Measurements from ENCODE around the gene CIROP. TPM values are rescaled to one million over a fixed set of nuclear protein-coding genes. Genes with fewer than 3 reads are reported as not detected.

CIROP gene
- total RNA-seq, 6 donors from 2014 or later: not detected

DNA sequence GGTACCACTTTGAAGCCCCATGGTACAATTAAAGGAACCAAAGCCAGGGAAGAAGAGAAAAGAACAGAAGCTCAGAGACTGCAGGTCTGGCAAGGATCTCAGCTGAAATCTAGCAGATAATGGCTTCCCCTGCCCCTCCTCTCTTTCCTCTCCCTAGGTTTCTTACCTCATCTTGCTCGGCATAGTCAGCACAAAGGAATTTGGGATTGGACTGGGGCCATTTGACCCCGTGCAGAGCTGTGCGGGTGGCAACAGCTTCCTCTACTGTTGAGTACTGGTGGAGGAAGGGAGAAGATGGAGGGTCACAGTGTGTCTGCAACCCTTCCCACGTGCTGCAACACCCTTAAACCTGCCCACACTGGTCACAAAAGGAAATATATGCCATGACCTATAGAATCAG is 42.8 kb downstream of the CIROP start:
- DNase-seq (peak in 1 of 2 donors; percentile 72), ATAC-seq (ENCODE audit: low FRiP score in 2 of 2) (peak; percentile 38 to 64)
- Histone ChIP-seq H3K27ac (peak overlapping the region in 3 of 4 donors; percentile 48 to 53 (median 49)), H3K27me3 (no peaks in the 10 kb centered on the region), H3K36me3 (peaks cover 44 to 88% (median 81%) of the 10 kb centered on the region in 4 donors), H3K4me1 (peaks cover 13 to 17% (median 15%) of the 10 kb centered on the region in 4 donors), H3K4me3 (no peak overlapping the region), H3K9me3 (no peaks in the 10 kb centered on the region)
- 8 to 29% methylated on average over 4 of the region's 4 CpGs for WGBS, 2 donors
- TF ChIP-seq POLR2AphosphoS5 (IDR thresholded peaks at IDR 0.05): peak in 1 of 2 donors; percentile 38
- TF ChIP-seq POLR2A (IDR thresholded peaks at IDR 0.05): no peak

DNA sequence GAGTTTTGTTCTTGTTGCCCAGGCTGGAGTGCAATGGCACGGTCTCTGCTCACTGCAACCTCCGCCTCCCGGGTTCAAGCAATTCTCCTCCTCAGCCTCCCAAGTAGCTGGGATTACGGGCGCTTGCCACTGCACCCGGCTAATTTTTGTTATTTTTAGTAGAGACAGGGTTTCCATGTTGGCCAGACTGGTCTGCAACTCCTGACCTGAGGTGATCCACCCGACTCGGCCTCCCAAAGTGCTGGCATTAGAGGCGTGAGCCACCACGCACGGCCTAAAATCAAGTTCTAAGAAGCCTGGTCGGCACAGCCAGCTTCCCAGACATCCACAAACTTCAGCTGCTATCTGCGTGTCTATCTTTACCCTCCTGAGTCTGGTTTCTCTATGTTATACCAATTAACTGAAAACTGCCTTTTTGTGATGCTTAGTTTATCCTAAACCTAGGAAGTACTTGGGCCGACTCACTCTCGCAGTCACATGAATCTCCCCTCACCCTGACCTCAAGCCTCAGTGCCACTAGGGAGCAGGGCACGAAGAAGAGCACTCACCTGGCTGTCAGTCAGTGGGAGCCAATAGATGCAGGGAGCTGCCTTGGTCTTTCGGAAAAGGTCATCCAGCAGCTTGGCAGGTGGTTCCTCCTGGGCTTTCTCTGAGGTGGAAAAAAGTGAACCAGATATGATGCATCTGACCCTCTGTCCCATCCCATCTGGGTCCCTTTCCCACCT is 44.1 kb downstream of the CIROP start:
- WGBS, 2 donors: 94 to 96% methylated on average over 17 of the region's 17 CpGs
- no peaks in the 10 kb centered on the region for H3K27me3 ChIP-seq
- no peaks in the 10 kb centered on the region for H3K9me3 ChIP-seq
- peaks cover 44 to 75% (median 68%) of the 10 kb centered on the region in 4 donors for H3K36me3 ChIP-seq
- ATAC-seq (ENCODE audit: low FRiP score in 2 of 2) (no peak), DNase-seq (peak in 1 of 2 donors; percentile 3)
- no peak overlapping the region for H3K27ac ChIP-seq
- H3K4me1 ChIP-seq: peaks cover 24 to 29% (median 28%) of the 10 kb centered on the region in 4 donors
- H3K4me3 ChIP-seq: no peak overlapping the region
- TF ChIP-seq, protein P1, sequence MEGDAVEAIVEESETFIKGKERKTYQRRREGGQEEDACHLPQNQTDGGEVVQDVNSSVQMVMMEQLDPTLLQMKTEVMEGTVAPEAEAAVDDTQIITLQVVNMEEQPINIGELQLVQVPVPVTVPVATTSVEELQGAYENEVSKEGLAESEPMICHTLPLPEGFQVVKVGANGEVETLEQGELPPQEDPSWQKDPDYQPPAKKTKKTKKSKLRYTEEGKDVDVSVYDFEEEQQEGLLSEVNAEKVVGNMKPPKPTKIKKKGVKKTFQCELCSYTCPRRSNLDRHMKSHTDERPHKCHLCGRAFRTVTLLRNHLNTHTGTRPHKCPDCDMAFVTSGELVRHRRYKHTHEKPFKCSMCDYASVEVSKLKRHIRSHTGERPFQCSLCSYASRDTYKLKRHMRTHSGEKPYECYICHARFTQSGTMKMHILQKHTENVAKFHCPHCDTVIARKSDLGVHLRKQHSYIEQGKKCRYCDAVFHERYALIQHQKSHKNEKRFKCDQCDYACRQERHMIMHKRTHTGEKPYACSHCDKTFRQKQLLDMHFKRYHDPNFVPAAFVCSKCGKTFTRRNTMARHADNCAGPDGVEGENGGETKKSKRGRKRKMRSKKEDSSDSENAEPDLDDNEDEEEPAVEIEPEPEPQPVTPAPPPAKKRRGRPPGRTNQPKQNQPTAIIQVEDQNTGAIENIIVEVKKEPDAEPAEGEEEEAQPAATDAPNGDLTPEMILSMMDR (IDR thresholded peaks at IDR 0.05): no peak
- TF ChIP-seq EP300 (IDR thresholded peaks at IDR 0.05): no peak

DNA sequence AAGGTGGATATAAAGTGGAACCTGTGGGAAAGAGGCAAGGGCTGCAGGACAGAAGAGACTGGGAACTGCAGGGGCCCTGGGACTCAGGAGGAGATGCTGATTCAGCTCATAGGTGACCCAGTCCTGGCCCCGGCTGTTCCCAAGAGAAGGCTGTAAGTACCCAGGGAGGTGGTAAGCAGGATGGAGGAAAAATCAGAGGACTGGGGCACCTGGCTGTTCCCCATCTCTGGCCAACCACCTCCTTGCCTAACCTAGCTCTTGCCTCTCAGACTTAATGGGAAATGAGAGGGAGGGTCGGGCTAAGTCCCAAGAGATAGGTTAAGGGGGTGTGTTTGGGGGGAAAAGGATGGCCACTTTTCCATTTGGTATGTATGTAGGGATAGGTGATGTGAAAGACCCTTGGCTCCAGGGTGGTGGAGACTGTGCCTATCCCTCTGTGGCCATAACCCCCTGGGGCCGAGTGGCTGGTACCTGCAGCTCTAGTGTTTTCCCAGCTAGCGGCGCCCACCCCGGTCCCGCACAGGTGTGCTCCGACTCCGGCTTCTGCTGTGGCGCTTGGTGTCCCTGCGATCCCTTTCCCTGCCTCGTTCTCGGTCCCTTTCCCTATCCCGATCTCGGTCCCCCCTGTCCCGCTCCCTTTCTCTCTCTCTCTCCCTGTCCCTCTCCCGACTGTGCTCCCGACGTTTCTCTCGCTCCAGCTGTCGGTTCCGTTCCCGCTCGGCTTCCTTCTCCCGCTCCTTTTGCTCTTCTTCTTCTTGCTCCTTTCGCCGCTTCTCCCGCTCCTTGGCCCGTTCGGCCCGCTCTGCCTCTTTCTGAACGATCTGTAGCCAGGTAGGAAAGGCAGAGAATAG is 45.9 kb downstream of the CIROP start:
- H3K27ac ChIP-seq: peak overlapping the region in 1 of 4 donors; percentile 82
- WGBS, 2 donors: 92 to 94% methylated on average over 32 of the region's 32 CpGs
- peaks cover 24 to 30% (median 28%) of the 10 kb centered on the region in 4 donors for H3K4me1 ChIP-seq
- TF ChIP-seq POLR2A (IDR thresholded peaks at IDR 0.05): no peak
- TF ChIP-seq, protein P1 (IDR thresholded peaks at IDR 0.05): no peak
- no peak for TF ChIP-seq POLR2AphosphoS5 (IDR thresholded peaks at IDR 0.05)
- no peak for TF ChIP-seq EP300 (IDR thresholded peaks at IDR 0.05)
- no peaks in the 10 kb centered on the region for H3K27me3 ChIP-seq
- H3K4me3 ChIP-seq: no peak overlapping the region
- peaks cover 38 to 57% (median 52%) of the 10 kb centered on the region in 4 donors for H3K36me3 ChIP-seq
- no peaks in the 10 kb centered on the region for H3K9me3 ChIP-seq
- DNase-seq (peak in 1 of 2 donors; percentile 71), ATAC-seq (ENCODE audit: low FRiP score in 2 of 2) (no peak)

DNA sequence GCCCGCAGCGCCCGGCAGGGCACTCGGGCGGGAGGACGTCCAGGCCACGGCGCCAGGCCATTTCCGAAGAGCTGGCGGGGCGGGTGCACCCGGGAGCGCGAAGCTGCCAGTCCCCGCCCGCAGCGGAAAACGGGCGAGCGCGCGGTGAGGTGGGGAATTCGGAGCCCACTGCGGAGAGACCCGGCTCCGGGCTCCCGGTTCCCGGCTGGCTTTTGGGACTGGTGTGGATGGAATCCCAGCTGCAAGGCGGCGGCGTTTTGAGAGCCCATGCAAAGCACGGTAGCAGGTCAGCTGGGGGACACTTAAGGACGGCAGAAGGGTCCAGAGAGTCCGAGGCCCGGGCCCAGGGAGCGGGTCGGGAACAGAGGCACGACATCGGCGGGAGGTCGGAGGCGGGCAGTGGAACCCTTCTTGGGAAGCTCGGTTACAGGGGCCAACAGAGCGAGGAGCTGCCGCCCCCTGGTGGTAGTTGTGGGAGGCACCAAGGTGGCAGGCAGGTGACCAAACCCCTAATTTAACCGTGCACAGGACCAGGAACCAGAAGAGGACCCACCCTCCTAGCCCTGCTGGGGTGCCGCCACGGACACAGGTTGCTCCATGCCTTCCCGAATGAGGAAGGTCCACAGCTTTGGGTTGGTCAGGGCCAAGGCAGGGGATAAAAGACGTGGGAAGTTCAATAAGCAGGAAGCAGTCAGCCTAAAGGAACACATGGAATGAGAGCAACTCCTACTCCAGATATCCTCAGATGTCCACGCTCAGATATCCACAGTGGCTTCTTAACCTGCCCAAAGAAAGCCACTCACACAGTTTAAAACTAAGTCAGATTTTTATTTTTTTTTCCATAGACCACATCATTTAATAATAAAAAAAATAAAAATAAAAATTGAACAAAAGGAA is 46.8 kb downstream of the CIROP start:
- 1 to 5% methylated on average over 16 to 49 of the region's 51 CpGs for WGBS, 2 donors
- no peaks in the 10 kb centered on the region for H3K9me3 ChIP-seq

More for the DNA sequence above, 46.8 kb downstream of the CIROP start:
- peak; percentile 90 for DNase-seq
- Histone ChIP-seq H3K36me3 (peaks cover 31 to 48% (median 44%) of the 10 kb centered on the region in 4 donors), H3K4me3 (peak overlapping the region; percentile 15 to 88 (median 76)), H3K27me3 (no peaks in the 10 kb centered on the region), H3K27ac (peak overlapping the region; percentile 52 to 82 (median 62)), H3K4me1 (peaks cover 24 to 30% (median 28%) of the 10 kb centered on the region in 4 donors)
- peak in 1 of 2 donors; percentile 26 for TF ChIP-seq POLR2AphosphoS5 (IDR thresholded peaks at IDR 0.05)
- TF ChIP-seq, protein P1 (IDR thresholded peaks at IDR 0.05): peak; percentile 86 to 97 (median 96)
- TF ChIP-seq EP300 (IDR thresholded peaks at IDR 0.05): no peak
- ATAC-seq (ENCODE audit: low FRiP score in 2 of 2): peak; percentile 87 to 88

Measured in upper lobe of left lung (tissue), 6 donors.